ENCODE data around the gene ZBTB26.
"Not testable (repeated sequence)": the region's sequence is repeated elsewhere in the genome, so short reads cannot be mapped to it uniquely, and the experiment has no call there.

Gene ZBTB26

GRCh38 chr9:122923947-122924346, 7.4 kb downstream of the ZBTB26 start:
- no peak for DNase-seq

- no peak for DNase-seq
Observed at GRCh38 chr9:122922713-122923112, 8.6 kb downstream of the ZBTB26 start.

GRCh38 chr9:122918310-122918709, 13.0 kb downstream of the ZBTB26 start:
- no peak for DNase-seq

GRCh38 chr9:122912964-122913673, 18.2 kb downstream of the ZBTB26 start, which contains the start of gene ZBTB6:
ZBTB6 (minus strand) TSS chr9:122913323; CDS start chr9:122912072, 1,251 bp downstream.
- peak; percentile 78 for DNase-seq

GRCh38 chr9:122912671-122912963, 18.7 kb downstream of the ZBTB26 start:
- no peak for DNase-seq

- not testable (repeated sequence) for DNase-seq
Observed at GRCh38 chr9:122906122-122906521, 25.2 kb downstream of the ZBTB26 start.

GRCh38 chr9:122904823-122905710, 26.2 kb downstream of the ZBTB26 start, which contains the start of gene RC3H2:
RC3H2 (minus strand) TSS chr9:122905359; CDS start chr9:122897509, 7,850 bp downstream.
- DNase-seq = peak; percentile 98

GRCh38 chr9:122904466-122904822, 26.9 kb downstream of the ZBTB26 start:
- DNase-seq = peak; percentile 54

- no peak for DNase-seq
Observed at GRCh38 chr9:122900791-122901190, 30.5 kb downstream of the ZBTB26 start.

- DNase-seq = no peak
Observed at GRCh38 chr9:122897969-122898368, 33.3 kb downstream of the ZBTB26 start.

- DNase-seq = no peak
Observed at GRCh38 chr9:122888480-122888879, 42.8 kb downstream of the ZBTB26 start.

- no peak for DNase-seq
Observed at GRCh38 chr9:122883125-122883524, 48.2 kb downstream of the ZBTB26 start.

GRCh38 chr9:122879443-122879842, 51.9 kb downstream of the ZBTB26 start:
- DNase-seq = no peak

- no peak for DNase-seq
Observed at GRCh38 chr9:122875523-122875922, 55.8 kb downstream of the ZBTB26 start.

- not testable (repeated sequence) for DNase-seq
Observed at GRCh38 chr9:122867276-122867675, 64.0 kb downstream of the ZBTB26 start.

- DNase-seq = no peak
Observed at GRCh38 chr9:122866079-122866478, 65.2 kb downstream of the ZBTB26 start.

Measured in NCI-H146 (cell line).